ENCODE measurements around the gene MARCHF10.

DNA sequence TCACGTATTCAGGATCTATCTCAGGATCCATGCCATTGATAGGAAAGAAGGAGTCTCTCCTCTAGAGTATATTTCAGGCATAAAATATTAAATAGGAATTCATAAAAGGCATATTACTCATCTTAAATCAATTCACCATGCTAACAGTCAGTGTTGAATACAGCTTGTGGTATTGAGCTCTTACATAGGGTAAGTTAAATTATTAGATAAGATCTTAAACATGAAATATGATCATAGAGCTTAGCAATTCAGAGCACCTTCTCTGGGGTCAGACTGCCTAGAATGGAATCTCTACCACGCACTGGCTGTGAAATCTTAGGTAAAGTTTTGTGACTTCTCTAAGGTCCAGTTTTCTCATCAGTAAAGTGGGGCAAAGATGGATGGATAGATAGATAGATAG, 20.7 kb downstream of the MARCHF10 start:
- no peak for TF ChIP-seq YY1 (IDR thresholded peaks at IDR 0.05; ENCODE audit: extremely low read depth, insufficient replicate concordance, low read depth, low read length)
- TF ChIP-seq, protein P1, sequence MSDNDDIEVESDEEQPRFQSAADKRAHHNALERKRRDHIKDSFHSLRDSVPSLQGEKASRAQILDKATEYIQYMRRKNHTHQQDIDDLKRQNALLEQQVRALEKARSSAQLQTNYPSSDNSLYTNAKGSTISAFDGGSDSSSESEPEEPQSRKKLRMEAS (IDR thresholded peaks at IDR 0.05), result no peak
